ENCODE results near the gene FGD4. TPM values are rescaled to one million over a fixed set of nuclear protein-coding genes. Genes with fewer than 3 reads are reported as not detected.

Gene FGD4
- total RNA-seq = 0.59 and 0.69 TPM in 2 replicates

DNA sequence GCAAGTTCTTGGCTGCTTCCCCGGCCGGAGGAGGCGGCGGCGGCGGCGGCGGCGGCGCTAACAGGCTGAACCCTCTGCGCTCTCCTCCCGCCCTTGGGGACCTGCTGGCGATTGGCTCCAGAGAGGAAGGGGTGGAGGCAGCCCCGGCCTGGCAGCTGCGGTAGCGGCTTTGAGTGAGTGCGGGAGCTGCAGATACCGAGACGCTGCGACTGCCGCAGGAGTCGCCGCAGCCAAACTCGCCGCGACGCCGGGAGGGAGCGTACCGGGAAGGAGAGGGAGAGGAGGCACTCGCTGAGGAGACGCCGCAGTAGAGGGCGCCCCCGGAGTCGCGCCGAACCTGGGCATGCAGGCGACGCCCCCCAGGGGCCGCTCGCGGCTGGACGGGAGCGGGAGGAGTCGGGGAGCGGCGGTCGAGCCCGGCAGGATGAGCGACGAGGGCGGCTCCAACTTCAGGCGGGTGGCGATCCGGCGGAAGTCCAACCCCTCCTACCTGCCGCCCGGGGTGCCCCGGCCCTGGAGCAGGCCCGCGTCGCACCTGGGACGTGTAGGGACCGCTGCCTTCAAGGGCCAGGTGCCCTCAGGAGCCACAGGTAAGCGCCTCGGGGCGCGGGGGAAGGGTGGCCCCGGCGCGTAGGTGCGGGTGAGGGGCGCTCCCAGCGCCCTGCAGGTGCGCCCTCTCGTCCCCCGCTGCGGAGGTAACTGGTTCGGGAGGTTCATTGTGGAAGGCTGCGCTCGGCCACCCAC, at the start of gene FGD4:
FGD4 (plus strand) TSS at position 189 of the 744 bp plus-strand sequence.

DNA sequence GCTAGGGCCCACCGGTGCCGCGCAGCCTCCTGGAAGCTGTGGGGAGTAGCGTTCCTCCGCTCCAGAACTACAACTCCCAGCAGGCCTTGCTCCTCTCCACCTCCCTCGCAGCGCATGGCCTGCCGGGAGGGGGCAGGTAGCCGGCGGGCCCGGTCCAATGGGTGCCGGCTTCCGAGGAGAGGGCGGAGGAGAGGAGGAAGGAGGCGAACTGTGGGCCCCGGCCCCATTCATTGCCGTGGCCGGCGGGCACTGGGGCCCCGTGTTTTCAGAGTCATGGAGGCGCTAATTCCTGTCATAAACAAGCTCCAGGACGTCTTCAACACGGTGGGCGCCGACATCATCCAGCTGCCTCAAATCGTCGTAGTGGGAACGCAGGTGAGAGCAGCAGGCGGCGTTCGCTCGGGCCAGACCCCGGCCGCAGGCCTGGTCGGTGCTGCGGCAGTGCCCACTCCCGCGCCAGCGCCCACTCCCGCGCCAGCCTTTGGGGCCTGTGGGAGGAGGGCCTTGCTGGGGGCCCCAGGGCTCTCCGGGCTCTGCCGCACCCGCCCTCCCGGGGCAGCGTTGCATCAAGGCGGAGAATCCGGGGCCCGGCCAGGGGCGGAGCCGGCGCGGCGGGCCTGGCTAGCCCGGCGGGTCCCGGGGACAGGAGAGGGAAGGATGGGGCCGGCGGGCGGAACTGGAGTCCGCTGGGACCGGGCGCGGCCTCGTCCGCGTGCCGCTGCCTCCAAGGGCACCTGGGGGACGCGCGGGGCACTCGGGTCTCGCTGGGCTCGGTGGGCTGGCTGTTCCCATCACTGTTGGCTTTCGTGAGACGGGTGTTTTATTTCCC, 279.9 kb downstream of the FGD4 start, which contains the start of gene DNM1L:
DNM1L (plus strand) TSS at position 211 of the 829 bp plus-strand sequence; CDS start at position 274, 63 bp downstream.

